ENCODE results near the gene HLX.

Gene HLX

GRCh38 chr1:220884109-220884980 is 5.1 kb downstream of the HLX start:
- no peak for DNase-seq

- no peak for DNase-seq
Measured at GRCh38 chr1:220884981-220885918, 6.0 kb downstream of the HLX start.

GRCh38 chr1:220885971-220886370 is 6.7 kb downstream of the HLX start:
- no peak for DNase-seq

GRCh38 chr1:220886470-220887201 is 7.4 kb downstream of the HLX start:
- DNase-seq = no peak

- DNase-seq = no peak
Measured at GRCh38 chr1:220887202-220887519, 7.9 kb downstream of the HLX start.

- no peak for DNase-seq
Measured at GRCh38 chr1:220887520-220888416, 8.5 kb downstream of the HLX start.

GRCh38 chr1:220888417-220888986 is 9.3 kb downstream of the HLX start:
- DNase-seq = no peak

- DNase-seq = no peak
Measured at GRCh38 chr1:220889333-220889732, 10.1 kb downstream of the HLX start.

- no peak for DNase-seq
Measured at GRCh38 chr1:220889848-220890287, 10.6 kb downstream of the HLX start.

GRCh38 chr1:220890602-220891001 is 11.4 kb downstream of the HLX start:
- DNase-seq = no peak

- no peak for DNase-seq
Measured at GRCh38 chr1:220891224-220892085, 12.2 kb downstream of the HLX start.

GRCh38 chr1:220892086-220892376 is 12.8 kb downstream of the HLX start:
- no peak for DNase-seq

- no peak for DNase-seq
Measured at GRCh38 chr1:220892997-220893700, 13.9 kb downstream of the HLX start.

- DNase-seq = no peak
Measured at GRCh38 chr1:220893701-220894024, 14.4 kb downstream of the HLX start.

- DNase-seq = no peak
Measured at GRCh38 chr1:220894025-220894923, 15.0 kb downstream of the HLX start.

GRCh38 chr1:220894924-220895256 is 15.6 kb downstream of the HLX start:
- no peak for DNase-seq

- no peak for DNase-seq
Measured at GRCh38 chr1:220895412-220895946, 16.2 kb downstream of the HLX start.

GRCh38 chr1:220896092-220896491 is 16.8 kb downstream of the HLX start:
- no peak for DNase-seq

- no peak for DNase-seq
Measured at GRCh38 chr1:220900842-220901241, 21.6 kb downstream of the HLX start.
